GM21786 (cell line): ENCODE results near the gene COQ6.
"Not testable (repeated sequence)": the region's sequence is repeated elsewhere in the genome, so short reads cannot be mapped to it uniquely, and the experiment has no call there.

Source experiments
- ATAC-seq: cut with Tn5 transposase; IDR thresholded peaks from one replicate; pipeline ENCODE4 v1.9.1; 2021; ENCODE audit not compliant: unreplicated experiment

The COQ6 gene

DNA sequence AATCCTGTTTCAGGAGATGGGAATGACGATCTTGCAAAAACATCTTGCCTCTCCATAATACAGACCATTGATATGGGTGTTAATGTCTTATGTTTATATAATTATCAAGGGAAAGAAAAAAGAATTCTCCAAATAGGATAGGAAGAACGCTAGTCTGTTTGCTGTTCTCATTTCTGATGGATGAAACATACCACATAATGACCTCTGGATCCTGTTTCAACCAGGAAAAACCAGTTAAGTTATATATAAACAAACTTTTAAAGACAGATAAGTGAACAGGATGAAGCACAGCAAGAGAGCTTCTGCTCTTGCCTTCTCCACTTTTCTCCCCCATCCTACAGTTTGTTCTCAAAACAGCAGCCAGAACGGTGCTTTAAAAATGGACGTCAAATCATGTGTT lies 27.8 kb downstream of the COQ6 start:
- no peak for ATAC-seq

DNA sequence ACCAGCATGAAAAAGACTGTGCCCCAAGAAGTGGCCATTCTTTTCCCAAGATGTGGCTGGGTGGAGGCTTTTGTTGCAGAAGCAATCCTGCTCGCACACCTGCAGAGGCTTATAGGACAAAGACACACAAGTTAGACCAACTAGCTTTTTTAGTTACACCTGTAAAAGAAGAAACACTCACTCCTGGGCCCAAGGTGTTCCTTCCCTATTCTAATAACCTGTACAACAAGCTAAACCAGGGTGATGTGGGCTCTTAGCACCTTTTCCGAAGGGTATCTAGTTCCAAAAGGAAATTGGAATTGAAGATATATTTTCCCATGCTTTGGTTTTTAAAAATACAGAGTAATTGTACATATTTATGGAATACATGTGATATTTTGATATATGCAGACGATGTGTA lies 38.0 kb downstream of the COQ6 start:
- no peak for ATAC-seq

DNA sequence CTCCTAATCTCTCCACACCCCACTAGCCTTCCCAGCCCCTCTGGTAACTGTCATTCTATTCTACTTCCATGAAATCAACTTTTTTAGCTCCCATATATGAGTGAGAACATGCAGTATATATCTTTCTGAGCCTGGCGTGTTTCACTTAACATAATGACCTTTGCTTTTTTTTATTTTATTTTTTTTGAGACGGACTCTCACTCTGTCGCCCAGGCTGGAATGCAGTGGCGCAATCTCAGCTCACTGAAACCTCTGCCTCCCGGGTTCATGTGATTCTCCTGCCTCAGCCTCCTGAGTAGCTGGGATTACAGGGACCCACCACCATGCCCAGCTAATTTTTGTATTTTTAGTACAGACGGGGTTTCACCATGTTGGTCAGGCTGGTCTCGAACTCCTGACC lies 38.6 kb downstream of the COQ6 start:
- ATAC-seq, result not testable (repeated sequence)

DNA sequence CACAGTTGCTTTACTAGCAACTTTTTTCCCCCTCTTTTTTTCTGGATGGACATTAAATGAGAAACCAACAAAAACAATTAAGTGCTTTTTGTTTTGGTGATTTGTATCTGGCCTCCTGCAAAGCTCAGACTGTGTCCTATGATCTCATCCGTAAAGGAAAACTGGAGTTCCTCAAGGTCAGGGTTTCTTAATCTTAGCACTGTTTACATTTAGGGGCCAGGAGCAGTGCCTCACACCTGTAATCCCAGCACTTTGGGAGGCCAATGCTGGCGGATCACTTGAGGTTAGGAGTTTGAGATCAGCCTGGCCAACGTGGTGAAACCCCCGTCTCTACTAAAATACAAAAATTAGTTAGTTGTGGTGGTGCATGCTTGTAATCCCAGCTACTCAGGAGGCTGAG lies 41.0 kb downstream of the COQ6 start:
- no peak for ATAC-seq

DNA sequence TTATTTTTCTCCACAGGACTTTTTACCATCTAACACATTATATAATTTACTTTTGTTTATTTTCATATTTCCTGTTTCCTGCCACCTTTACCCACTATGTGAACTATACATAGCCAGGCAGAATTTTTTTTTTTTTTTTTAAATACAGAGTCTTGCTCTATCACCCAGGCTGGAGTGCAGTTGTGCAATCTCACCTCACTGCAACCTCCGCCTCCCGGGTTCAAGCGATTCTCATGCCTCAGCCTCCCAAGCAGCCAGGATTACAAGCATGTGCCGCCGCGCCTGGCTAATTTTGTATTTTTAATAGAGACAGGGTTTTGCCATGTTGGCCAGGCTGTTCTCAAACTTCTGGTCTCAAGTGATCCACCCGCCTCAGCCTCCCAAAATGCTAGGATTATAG lies 44.8 kb downstream of the COQ6 start:
- not testable (repeated sequence) for ATAC-seq

DNA sequence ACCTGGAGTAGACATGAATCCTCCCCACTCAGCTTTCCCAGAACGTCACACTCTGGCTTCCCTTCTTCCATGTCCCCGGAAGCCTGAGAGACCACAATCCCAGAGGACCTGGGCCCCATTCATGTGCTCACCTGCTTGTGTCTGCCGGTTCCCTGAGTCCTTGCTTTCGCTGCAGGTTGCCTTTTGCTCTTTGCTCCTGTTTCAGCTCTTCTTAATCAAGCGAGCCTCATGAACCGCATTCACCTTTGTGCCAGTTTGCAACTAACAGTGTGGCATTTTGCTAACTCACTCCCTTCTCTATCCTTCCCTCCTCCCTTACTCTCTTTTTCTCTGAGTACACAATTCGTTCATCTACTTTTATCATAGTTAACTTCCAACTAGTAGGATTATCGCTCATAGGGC lies 45.9 kb downstream of the COQ6 start:
- no peak for ATAC-seq

DNA sequence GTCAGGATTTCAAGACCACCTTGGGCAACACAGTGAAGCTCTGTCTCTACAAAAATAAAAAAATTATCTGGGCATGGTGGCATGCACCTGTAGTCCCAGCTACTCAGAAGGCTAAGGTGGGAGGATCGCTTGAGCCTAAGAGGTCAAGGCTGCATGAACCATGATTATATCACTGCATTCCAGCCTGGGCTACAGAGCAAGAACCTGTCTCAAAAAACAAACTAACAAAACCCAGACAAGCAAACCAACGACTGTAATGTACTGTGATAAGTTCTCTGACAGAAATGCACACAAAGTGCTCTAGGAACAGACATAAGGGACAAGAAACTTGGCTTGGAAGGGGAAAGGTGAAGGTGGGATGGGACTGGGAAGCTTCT lies 46.6 kb downstream of the COQ6 start:
- no peak for ATAC-seq

DNA sequence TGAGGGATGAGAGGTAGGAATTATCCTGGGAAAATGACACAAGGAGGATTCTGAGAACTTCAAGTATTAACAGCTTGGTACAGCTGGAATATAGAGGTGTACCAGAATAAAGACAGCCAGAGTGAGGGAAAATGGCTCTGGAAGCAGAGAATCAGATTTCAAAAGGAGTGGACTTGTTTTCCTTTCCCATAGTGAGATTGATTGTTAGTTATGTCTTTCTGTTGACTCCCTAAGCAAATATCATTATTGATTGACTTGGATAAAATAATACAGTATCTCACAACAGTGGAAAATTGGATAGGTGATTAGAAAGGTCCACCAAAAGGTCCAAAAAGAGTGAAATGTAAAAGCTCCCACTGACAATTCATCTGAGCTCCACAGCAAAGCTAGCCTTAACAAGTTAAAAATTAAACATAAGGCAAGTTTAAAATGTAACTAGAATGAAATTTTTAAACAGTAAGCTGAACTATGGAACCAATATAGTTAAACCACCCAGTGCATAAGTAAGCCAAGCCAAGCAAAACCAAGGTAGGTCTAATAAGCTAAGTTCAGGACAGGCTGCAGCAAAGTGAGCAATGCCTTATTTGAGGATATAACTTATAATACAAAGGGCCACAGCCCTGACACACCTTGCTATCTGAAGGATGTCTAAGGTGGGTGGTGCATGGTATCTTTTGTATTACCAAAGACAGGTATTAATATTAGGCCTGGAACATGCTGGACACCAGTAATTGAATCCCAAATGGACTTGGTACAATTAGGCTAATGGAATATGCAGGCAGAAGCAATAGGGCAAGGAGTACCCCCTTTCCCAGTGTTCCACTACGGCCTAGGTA lies 47.2 kb downstream of the COQ6 start:
- no peak for ATAC-seq

DNA sequence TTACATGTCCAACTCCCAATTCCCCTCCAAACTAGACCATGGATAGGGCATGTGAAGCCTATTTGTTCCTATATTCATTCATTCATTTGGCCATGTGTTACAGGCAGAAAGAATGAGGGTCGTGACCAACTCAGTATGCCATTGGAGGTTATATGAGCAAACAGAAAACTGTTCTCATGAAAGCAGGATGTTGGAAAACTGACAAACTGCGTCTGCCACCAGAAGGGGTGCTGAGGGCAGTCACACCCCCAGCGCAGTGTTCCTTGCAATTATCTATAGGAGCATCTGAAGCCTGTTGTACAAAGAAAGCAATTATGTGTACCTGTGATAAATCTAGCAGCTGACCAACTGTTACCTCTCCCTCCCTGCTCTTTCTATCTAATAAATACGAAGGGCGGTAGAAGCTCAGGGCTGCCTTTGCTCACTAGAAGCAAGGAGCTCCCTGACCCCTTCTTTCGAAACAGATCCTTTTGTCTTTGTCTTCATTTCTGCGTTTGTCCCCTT lies 47.9 kb downstream of the COQ6 start:
- ATAC-seq, result no peak

DNA sequence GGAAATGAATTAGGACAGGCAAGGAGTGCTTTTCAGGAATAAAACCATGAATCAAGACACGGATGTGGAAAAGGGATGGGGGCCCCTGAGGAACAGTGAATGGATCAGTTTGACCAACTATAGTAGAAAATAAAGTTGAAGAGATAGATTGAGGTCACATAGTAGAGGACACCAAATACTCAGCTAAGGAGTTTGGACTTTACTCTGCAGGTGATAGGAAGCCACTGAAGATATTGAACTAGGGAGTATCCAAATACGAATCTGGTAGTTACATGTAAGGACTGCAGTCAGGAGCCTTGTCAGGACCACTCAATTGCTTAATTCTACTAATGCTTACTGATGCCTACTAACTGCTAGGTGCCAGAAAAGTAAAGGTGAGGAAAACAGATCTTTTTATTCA lies 48.6 kb downstream of the COQ6 start:
- no peak for ATAC-seq

DNA sequence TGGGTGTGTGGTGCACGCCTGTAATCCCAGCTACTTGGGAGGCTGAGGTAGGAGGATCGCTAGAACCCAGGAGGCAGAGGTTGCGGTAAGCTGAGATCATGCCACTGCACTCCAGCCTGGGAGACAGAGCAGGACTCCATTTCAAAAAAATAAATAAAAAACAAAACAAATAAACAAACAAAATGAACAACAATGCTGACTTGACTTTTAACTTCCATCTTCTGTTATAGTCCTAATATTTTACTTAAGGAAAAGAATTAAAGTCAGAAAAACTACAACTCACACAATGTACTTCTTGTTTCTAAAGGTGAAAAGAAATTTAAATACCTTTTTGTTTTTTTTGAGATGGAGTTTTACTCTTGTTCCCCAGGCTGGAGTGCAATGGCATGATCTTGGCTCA lies 55.6 kb downstream of the COQ6 start:
- ATAC-seq, result not testable (repeated sequence)

DNA sequence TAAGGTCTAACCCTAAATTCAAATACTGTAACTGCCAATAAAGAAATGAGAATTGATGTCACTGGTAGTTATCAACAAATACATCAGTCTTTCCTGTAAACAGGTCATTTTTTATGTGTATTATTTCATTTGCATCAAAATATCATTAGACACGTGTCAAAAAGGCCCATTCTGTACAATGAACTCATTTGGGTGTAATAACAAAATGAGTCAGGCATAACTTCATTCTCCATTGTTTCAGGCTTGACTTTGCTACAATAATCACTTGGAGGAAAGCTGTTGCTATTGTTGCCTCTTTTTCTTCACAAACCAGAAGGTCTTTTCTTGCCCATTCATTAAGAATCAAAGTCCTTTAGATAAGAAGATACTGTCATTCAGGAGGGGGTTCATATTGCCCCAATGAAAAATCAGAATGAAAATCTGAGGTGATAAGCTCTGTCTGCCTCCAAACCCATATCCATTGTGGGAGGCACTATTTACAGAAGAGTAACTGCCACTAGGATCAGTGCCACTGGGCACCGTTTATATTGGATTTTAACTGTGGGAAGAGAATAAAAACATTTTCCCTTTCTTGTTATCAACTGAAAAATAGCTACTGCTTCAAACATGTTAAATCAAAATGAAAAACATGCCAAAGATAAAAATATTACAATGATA lies 58.9 kb downstream of the COQ6 start:
- no peak for ATAC-seq
